Heart right ventricle (tissue), 16 donors: ENCODE results near the gene RNASEH1. TPM values are rescaled to one million over a fixed set of nuclear protein-coding genes. Genes with fewer than 3 reads are reported as not detected.
"Not testable (repeated sequence)": the region's sequence is repeated elsewhere in the genome, so short reads cannot be mapped to it uniquely, and the experiment has no call there.

ENCODE experiments used
- ATAC-seq, 8 donors: fragments of 200-7000 bp; cut with Tn5 transposase; one replicate each; pipeline ENCODE4 v1.9.1; 2020; ENCODE audit warnings: mild to moderate bottlenecking in 8 of 8, moderate library complexity in 8 of 8, moderate number of reproducible peaks in 1 of 8
- DNase-seq, 2 donors: peaks; one replicate each; pipeline ENCODE4 v3.0.0-alpha.2; 2020
- H3K27ac ChIP-seq, 10 donors: fragments of 200-600 bp; sonication (generic) in 2 of 10; one replicate each; pipeline versions ENCODE4 v1.5.0 to v1.8.0; 2020 to 2022; ENCODE audit warnings: mild to moderate bottlenecking in 3 of 10
- H3K27me3 ChIP-seq, 7 donors: fragments of 200-600 bp; one replicate each; pipeline ENCODE4 v1.8.0; 2021 to 2022; ENCODE audit warnings: mild to moderate bottlenecking in 2 of 7
- H3K36me3 ChIP-seq, 9 donors: fragments of 200-600 bp; sonication (generic) in 1 of 9; one replicate each; pipeline versions ENCODE4 v1.5.0 to v1.8.0; 2020 to 2022; ENCODE audit warnings: mild to moderate bottlenecking in 2 of 9
- H3K4me1 ChIP-seq, 9 donors: fragments of 200-600 bp; sonication (generic) in 1 of 9; one replicate each; pipeline versions ENCODE4 v1.5.0 to v1.8.0; 2020 to 2022; ENCODE audit warnings: mild to moderate bottlenecking in 4 of 9
- H3K4me3 ChIP-seq, 10 donors: fragments of 200-600 bp; sonication (generic) in 2 of 10; one replicate each; pipeline versions ENCODE4 v1.5.0 to v1.8.0; 2020 to 2022; ENCODE audit warnings: mild to moderate bottlenecking in 7 of 10, moderate library complexity in 2 of 10
- H3K9me3 ChIP-seq, 11 donors: fragments of 200-600 bp in 10 of 11; sonication (generic) in 2 of 11; one replicate each; pipeline versions ENCODE4 v1.5.0 to v1.8.0; 2013 to 2022; ENCODE audit warnings: mild to moderate bottlenecking in 2 of 11, control low read depth in 1 of 11, moderate library complexity in 1 of 11
- WGBS, 2 donors: extraction: QIAGEN DNeasy Blood & Tissue Kit; methylation state at CpG; one replicate each; pipeline ENCODE4 v1.1.7; 2013; ENCODE audit warnings: inconsistent platforms in 1 of 2; 5-methylcytosine and 5-hydroxymethylcytosine counted together
- intact Hi-C, 10 donors: fragments of 100-400 bp; cut with DNase I; formaldehyde crosslinking; loops; one replicate each; pipeline versions ENCODE4 v1.11.1 to v1.14.2; 2022
- polyA plus RNA-seq, 2 donors: library from polyadenylated mRNA; stranded (reverse); fragments of 200-250 nt; gene quantifications; one replicate each; pipeline ENCODE4 v1.2.3, GENCODE V29; 2013
- total RNA-seq, 10 donors: library from RNA; stranded (reverse); fragmentation: NEBNext Ultra II Directional in 3 of 10; extraction: Animal tissue kit (Norgen Biotek cat#: 25700) in 3 of 10; gene quantifications; one replicate each; pipeline versions ENCODE4 v1.2.1 to v1.2.4, GENCODE V29; 2021 to 2023
- TF ChIP-seq, protein P1 (sequence below), 9 donors: fragments of 200-600 bp; sonication (generic) in 2 of 9; IDR thresholded peaks; one replicate each; pipeline versions ENCODE4 v1.5.0 to v1.8.0; 2021 to 2022; ENCODE audit warnings: antibody characterized with exemption in 9 of 9, mild to moderate bottlenecking in 5 of 9, moderate library complexity in 1 of 9
- donor health status: Arrhythmogenic right ventricular cardiomyopathy.
- donor health status: ischemic (EF 13 %, LVEDD 7.1; RV severe dilation, severe dysfunction).
- donor health status: healthy with polysubstance abuse.
- donor health status: DM: no; HTN: yes; CAD: no.
- donor health status: DM: no; HTN: no; CAD: no.
- donor health status: ischemic (EF 25% LVEDD 6.9; RV normal size, moderate dysfunction).
- donor health status: ischemic (EF 25% LVEDD 5.7; RV mildly dilated, moderate dysfunction).
- donor health status: healthy.
- donor health status: DM: yes; HTN: yes; CAD: no.
- donor health status: Ischemic cardiomyopathy.
- donor health status: ischemic (EF 35%, LVEDD 5.7; RV mildly dilated, moderate dysfunction).
- donor health status: nonischemic (EF 11% LVEDD 7.7; RV severe dilation, severe dysfunction).
- donor health status: DM: yes; HTN: yes; CAD: no.
- donor health status: PGD.
- donor health status: ischemic (EF 29% LVEDD 5.4; RV normal size, mild dysfunction).
- donor health status: nonischemic (EF 23%, LVEDD 6.1; RV moderate dilation, normal function).

Gene RNASEH1
- total and polyA plus RNA-seq, 12 donors = 8.7 to 24.0 (median 19.3) TPM

- intact Hi-C loops = loop anchor here in 1 of 10 donors (10.0 kb wide), 1 partner anchor 73 kb away; the partner anchor contains the start of gene ALLC
- Histone ChIP-seq H3K36me3 (peaks cover 0 to 80% (median 39%) of the 10 kb centered on the region in 9 donors), H3K4me3 (no peak overlapping the region), H3K9me3 (no peaks in the 10 kb centered on the region), H3K27ac (no peak overlapping the region), H3K27me3 (no peaks in the 10 kb centered on the region), H3K4me1 (peaks cover 6 to 51% (median 44%) of the 10 kb centered on the region in 9 donors)
- TF ChIP-seq, protein P1, sequence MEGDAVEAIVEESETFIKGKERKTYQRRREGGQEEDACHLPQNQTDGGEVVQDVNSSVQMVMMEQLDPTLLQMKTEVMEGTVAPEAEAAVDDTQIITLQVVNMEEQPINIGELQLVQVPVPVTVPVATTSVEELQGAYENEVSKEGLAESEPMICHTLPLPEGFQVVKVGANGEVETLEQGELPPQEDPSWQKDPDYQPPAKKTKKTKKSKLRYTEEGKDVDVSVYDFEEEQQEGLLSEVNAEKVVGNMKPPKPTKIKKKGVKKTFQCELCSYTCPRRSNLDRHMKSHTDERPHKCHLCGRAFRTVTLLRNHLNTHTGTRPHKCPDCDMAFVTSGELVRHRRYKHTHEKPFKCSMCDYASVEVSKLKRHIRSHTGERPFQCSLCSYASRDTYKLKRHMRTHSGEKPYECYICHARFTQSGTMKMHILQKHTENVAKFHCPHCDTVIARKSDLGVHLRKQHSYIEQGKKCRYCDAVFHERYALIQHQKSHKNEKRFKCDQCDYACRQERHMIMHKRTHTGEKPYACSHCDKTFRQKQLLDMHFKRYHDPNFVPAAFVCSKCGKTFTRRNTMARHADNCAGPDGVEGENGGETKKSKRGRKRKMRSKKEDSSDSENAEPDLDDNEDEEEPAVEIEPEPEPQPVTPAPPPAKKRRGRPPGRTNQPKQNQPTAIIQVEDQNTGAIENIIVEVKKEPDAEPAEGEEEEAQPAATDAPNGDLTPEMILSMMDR (IDR thresholded peaks at IDR 0.05) = no peak
- no peak for DNase-seq
- ATAC-seq = no peak
- WGBS, 2 donors = 85 to 86% methylated on average over 13 of the region's 13 CpGs
Observed at GRCh38 chr2:3581367-3582262, 23.5 kb upstream of the RNASEH1 start.

GRCh38 chr2:3580449-3580848, 22.3 kb upstream of the RNASEH1 start:
- H3K36me3 ChIP-seq = peaks cover 0 to 84% (median 44%) of the 10 kb centered on the region in 9 donors
- intact Hi-C loops = loop anchor here in 1 of 10 donors (10.0 kb wide), 1 partner anchor 74 kb away; the partner anchor contains the start of gene ALLC
- TF ChIP-seq, protein P1 (IDR thresholded peaks at IDR 0.05) = no peak
- H3K4me3 ChIP-seq = no peak overlapping the region
- H3K27me3 ChIP-seq = no peaks in the 10 kb centered on the region
- ATAC-seq (no peak), DNase-seq (no peak)
- no peak overlapping the region for H3K27ac ChIP-seq
- 81 to 83% methylated on average over 5 of the region's 5 CpGs for WGBS, 2 donors
- H3K4me1 ChIP-seq = peaks cover 9 to 49% (median 43%) of the 10 kb centered on the region in 9 donors
- no peaks in the 10 kb centered on the region for H3K9me3 ChIP-seq

- 78 to 79% methylated on average over 5 of the region's 5 CpGs for WGBS, 2 donors
- Histone ChIP-seq H3K27ac (peak overlapping the region in 1 of 10 donors; percentile 45), H3K4me1 (peaks cover 3 to 45% (median 34%) of the 10 kb centered on the region in 9 donors), H3K4me3 (no peak overlapping the region), H3K36me3 (peaks cover 0 to 79% (median 44%) of the 10 kb centered on the region in 9 donors), H3K27me3 (no peaks in the 10 kb centered on the region), H3K9me3 (no peaks in the 10 kb centered on the region)
- ATAC-seq = no peak
- DNase-seq = no peak
- intact Hi-C loops = loop anchor here in 3 of 10 donors (5.0 to 10.0 kb wide), 4 partner anchors 73 to 202 kb away; partner anchors contain the start of genes ALLC (in 2 of the 3), EIPR1 (in 1 of the 3) and TRAPPC12 (in 1 of the 3)
- TF ChIP-seq, protein P1 (IDR thresholded peaks at IDR 0.05) = no peak
Observed at GRCh38 chr2:3578987-3579386, 20.9 kb upstream of the RNASEH1 start.

DNA sequence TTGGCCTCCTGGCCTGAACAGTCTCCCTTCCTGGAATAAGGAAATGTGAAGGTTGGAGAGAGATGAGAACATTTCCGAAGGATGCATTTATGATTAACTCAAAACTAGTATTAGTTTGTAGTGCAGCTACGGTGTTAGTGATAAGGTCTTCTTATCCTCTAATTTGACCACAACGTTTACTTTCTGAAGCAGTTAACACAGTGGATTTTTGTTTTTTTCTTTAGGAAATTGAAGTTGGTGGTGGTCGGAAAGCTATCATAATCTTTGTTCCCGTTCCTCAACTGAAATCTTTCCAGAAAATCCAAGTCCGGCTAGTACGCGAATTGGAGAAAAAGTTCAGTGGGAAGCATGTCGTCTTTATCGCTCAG, 18.1 kb upstream of the RNASEH1 start:
- Histone ChIP-seq H3K4me3 (peak overlapping the region; percentile 72 to 95 (median 84)), H3K36me3 (peaks cover 0 to 52% (median 38%) of the 10 kb centered on the region in 9 donors), H3K4me1 (peaks cover 3 to 45% (median 34%) of the 10 kb centered on the region in 9 donors), H3K27ac (peak overlapping the region in 9 of 10 donors; percentile 81 to 94 (median 84))
- DNase-seq, ATAC-seq, H3K9me3 ChIP-seq, H3K27me3 ChIP-seq: not testable (repeated sequence)
- 50 to 55% methylated on average over 10 of the region's 10 CpGs for WGBS, 2 donors
- intact Hi-C loops = loop anchor here in 3 of 10 donors (5.0 to 10.0 kb wide), 4 partner anchors 76 to 199 kb away; partner anchors contain the start of genes ALLC (in 2 of the 3), EIPR1 (in 1 of the 3) and TRAPPC12 (in 1 of the 3)
